Mucosa of rectum (tissue), 2 donors: ENCODE measurements around the gene PBRM1.

Experiments
- H3K27ac ChIP-seq, 2 donors: one replicate each; pipeline ENCODE4 v1.7.0; 2013; ENCODE audit warnings: inconsistent platforms in 2 of 2, low read depth in 2 of 2, low read length in 2 of 2
- H3K27me3 ChIP-seq, 2 donors: one replicate each; pipeline ENCODE4 v1.7.0; 2013; ENCODE audit warnings: low read length in 2 of 2; ENCODE audit not compliant: control insufficient read depth in 2 of 2, insufficient read depth in 2 of 2
- H3K36me3 ChIP-seq, 2 donors: one replicate each; pipeline ENCODE4 v1.7.0; 2013; ENCODE audit warnings: low read length in 2 of 2; ENCODE audit not compliant: control insufficient read depth in 2 of 2, insufficient read depth in 2 of 2
- H3K4me1 ChIP-seq, 2 donors: one replicate each; pipeline ENCODE4 v1.7.0; 2013; ENCODE audit warnings: low read length in 2 of 2, mild to moderate bottlenecking in 1 of 2; ENCODE audit not compliant: control insufficient read depth in 2 of 2, insufficient read depth in 2 of 2
- H3K4me3 ChIP-seq, 2 donors: one replicate each; pipeline ENCODE4 v1.7.0; 2013; ENCODE audit warnings: low read length in 2 of 2
- H3K9ac ChIP-seq, 2 donors: one replicate each; pipeline ENCODE4 v1.7.0; 2013; ENCODE audit warnings: low read length in 2 of 2, low read depth in 1 of 2, mild to moderate bottlenecking in 1 of 2
- H3K9me3 ChIP-seq, 2 donors: one replicate each; pipeline ENCODE4 v1.7.0; 2013; ENCODE audit warnings: low read length in 2 of 2; ENCODE audit not compliant: control insufficient read depth in 2 of 2
- donor health status: healthy.
- donor health status: Normal muscosa, but diverticular disease.

Gene PBRM1

GRCh38 chr3:52633786-52634185, 51.9 kb downstream of the PBRM1 start:
- Histone ChIP-seq H3K27ac (no peak overlapping the region), H3K36me3 (peaks cover 38 to 41% of the 10 kb centered on the region in 2 donors), H3K9ac (no peak overlapping the region), H3K27me3 (no peaks in the 10 kb centered on the region), H3K4me3 (no peak overlapping the region), H3K9me3 (no peaks in the 10 kb centered on the region), H3K4me1 (no peaks in the 10 kb centered on the region)

GRCh38 chr3:52625041-52625440, 60.7 kb downstream of the PBRM1 start:
- no peaks in the 10 kb centered on the region for H3K4me1 ChIP-seq
- H3K9ac ChIP-seq = no peak overlapping the region
- H3K27me3 ChIP-seq = no peaks in the 10 kb centered on the region
- H3K9me3 ChIP-seq = no peaks in the 10 kb centered on the region
- peaks cover 36 to 43% of the 10 kb centered on the region in 2 donors for H3K36me3 ChIP-seq
- H3K4me3 ChIP-seq = no peak overlapping the region
- no peak overlapping the region for H3K27ac ChIP-seq

- H3K36me3 ChIP-seq = peaks cover 38 to 41% of the 10 kb centered on the region in 2 donors
- H3K4me1 ChIP-seq = no peaks in the 10 kb centered on the region
- H3K9ac ChIP-seq = no peak overlapping the region
- H3K27me3 ChIP-seq = no peaks in the 10 kb centered on the region
- H3K9me3 ChIP-seq = no peaks in the 10 kb centered on the region
- no peak overlapping the region for H3K27ac ChIP-seq
- no peak overlapping the region for H3K4me3 ChIP-seq
Observed at GRCh38 chr3:52623234-52623792, 62.4 kb downstream of the PBRM1 start.

- no peak overlapping the region for H3K4me3 ChIP-seq
- no peak overlapping the region for H3K27ac ChIP-seq
- no peak overlapping the region for H3K9ac ChIP-seq
- H3K4me1 ChIP-seq = no peaks in the 10 kb centered on the region
- no peaks in the 10 kb centered on the region for H3K9me3 ChIP-seq
- no peaks in the 10 kb centered on the region for H3K27me3 ChIP-seq
- H3K36me3 ChIP-seq = peaks cover 39% of the 10 kb centered on the region in 2 donors
Observed at GRCh38 chr3:52620580-52620979, 65.1 kb downstream of the PBRM1 start.

- Histone ChIP-seq H3K9ac (no peak overlapping the region), H3K36me3 (peaks cover 36 to 48% of the 10 kb centered on the region in 2 donors), H3K9me3 (no peaks in the 10 kb centered on the region), H3K27ac (no peak overlapping the region), H3K4me3 (no peak overlapping the region), H3K4me1 (no peaks in the 10 kb centered on the region), H3K27me3 (no peaks in the 10 kb centered on the region)
Observed at GRCh38 chr3:52615166-52615565, 70.5 kb downstream of the PBRM1 start.

- no peak overlapping the region for H3K4me3 ChIP-seq
- peaks cover 32 to 48% of the 10 kb centered on the region in 2 donors for H3K36me3 ChIP-seq
- H3K27me3 ChIP-seq = no peaks in the 10 kb centered on the region
- no peaks in the 10 kb centered on the region for H3K9me3 ChIP-seq
- H3K4me1 ChIP-seq = no peaks in the 10 kb centered on the region
- H3K27ac ChIP-seq = no peak overlapping the region
- no peak overlapping the region for H3K9ac ChIP-seq
Observed at GRCh38 chr3:52614689-52615088, 71.0 kb downstream of the PBRM1 start.

GRCh38 chr3:52609316-52609815, 76.3 kb downstream of the PBRM1 start:
- Histone ChIP-seq H3K9me3 (no peaks in the 10 kb centered on the region), H3K9ac (no peak overlapping the region), H3K27ac (no peak overlapping the region), H3K27me3 (no peaks in the 10 kb centered on the region), H3K36me3 (peaks cover 17 to 27% of the 10 kb centered on the region in 2 donors), H3K4me3 (no peak overlapping the region), H3K4me1 (peaks cover 0 to 4% of the 10 kb centered on the region in 2 donors)

GRCh38 chr3:52608337-52608736, 77.4 kb downstream of the PBRM1 start:
- Histone ChIP-seq H3K9me3 (no peaks in the 10 kb centered on the region), H3K4me1 (peaks cover 0 to 4% of the 10 kb centered on the region in 2 donors), H3K4me3 (no peak overlapping the region), H3K36me3 (peaks cover 23 to 36% of the 10 kb centered on the region in 2 donors), H3K27ac (no peak overlapping the region), H3K27me3 (no peaks in the 10 kb centered on the region), H3K9ac (no peak overlapping the region)

- Histone ChIP-seq H3K27ac (no peak overlapping the region), H3K9me3 (no peaks in the 10 kb centered on the region), H3K9ac (no peak overlapping the region), H3K4me1 (peaks cover 0 to 4% of the 10 kb centered on the region in 2 donors), H3K27me3 (no peaks in the 10 kb centered on the region), H3K36me3 (peaks cover 34 to 49% of the 10 kb centered on the region in 2 donors), H3K4me3 (no peak overlapping the region)
Observed at GRCh38 chr3:52606373-52607085, 79.2 kb downstream of the PBRM1 start.

- Histone ChIP-seq H3K27me3 (no peaks in the 10 kb centered on the region), H3K27ac (no peak overlapping the region), H3K36me3 (peaks cover 32 to 39% of the 10 kb centered on the region in 2 donors), H3K4me1 (no peaks in the 10 kb centered on the region), H3K4me3 (no peak overlapping the region), H3K9ac (no peak overlapping the region), H3K9me3 (no peaks in the 10 kb centered on the region)
Observed at GRCh38 chr3:52600258-52600657, 85.5 kb downstream of the PBRM1 start.
